ENCODE data around the gene UNC5A. TPM values are rescaled to one million over a fixed set of nuclear protein-coding genes. Genes with fewer than 3 reads are reported as not detected.

UNC5A gene
- total and polyA plus RNA-seq, 7 experiments from 2014 or later, result not detected

- Histone ChIP-seq H3K4me1 (ENCODE audit: control insufficient read depth in 2 of 2, insufficient read depth in 2 of 2, low read length in 2 of 2) (no peaks in the 10 kb centered on the region), H3K4me3 (ENCODE audit: low read length) (no peak overlapping the region), H3K36me3 (ENCODE audit: control insufficient read depth in 2 of 3, insufficient read depth in 3 of 3, low read length in 3 of 3) (peaks cover 0 to 8% (median 0%) of the 10 kb centered on the region in 3 experiments), H3K27ac (ENCODE audit: low read depth, low read length) (no peak overlapping the region), H3K9me3 (ENCODE audit: control insufficient read depth in 2 of 3, low read length in 3 of 3) (no peaks in the 10 kb centered on the region), H3K27me3 (ENCODE audit: control insufficient read depth in 2 of 2, insufficient read depth in 2 of 2, low read length in 2 of 2) (no peaks in the 10 kb centered on the region)
- POLR2A ChIA-PET, result no interaction called here
- peaks cover 7 to 37% (median 11%) of the 10 kb centered on the region in 5 donors for H3K36me3 Mint-ChIP-seq
- no peak overlapping the region for H3K4me3 Mint-ChIP-seq
- H3K27ac Mint-ChIP-seq, result no peak overlapping the region
- peaks cover 0 to 32% (median 6%) of the 10 kb centered on the region in 7 donors for H3K4me1 Mint-ChIP-seq
- intact Hi-C loops (cut with micrococcal nuclease), result no loop called here
- H3K9me3 Mint-ChIP-seq, result peaks cover 0 to 6% (median 0%) of the 10 kb centered on the region in 11 donors
- H3K27me3 Mint-ChIP-seq, result no peaks in the 10 kb centered on the region
- ATAC-seq (no peak), DNase-seq (no peak)
- CTCF ChIA-PET, result no interaction called here
These were observed 112.5 kb downstream of the UNC5A start for GRCh38 chr5:176922817-176923216.

- ATAC-seq (no peak), DNase-seq (no peak)
- CTCF ChIA-PET, result interaction anchor here (0.6 kb wide), 1 partner anchor 450 kb away, joined by 3 read pairs; no protein-coding TSS in a partner anchor
- Histone ChIP-seq H3K4me1 (ENCODE audit: control insufficient read depth in 2 of 2, insufficient read depth in 2 of 2, low read length in 2 of 2) (no peaks in the 10 kb centered on the region), H3K36me3 (ENCODE audit: control insufficient read depth in 2 of 3, insufficient read depth in 3 of 3, low read length in 3 of 3) (peaks cover 0 to 11% (median 0%) of the 10 kb centered on the region in 3 experiments), H3K27me3 (ENCODE audit: control insufficient read depth in 2 of 2, insufficient read depth in 2 of 2, low read length in 2 of 2) (no peaks in the 10 kb centered on the region), H3K4me3 (ENCODE audit: low read length) (no peak overlapping the region), H3K27ac (ENCODE audit: low read depth, low read length) (no peak overlapping the region), H3K9me3 (ENCODE audit: control insufficient read depth in 2 of 3, low read length in 3 of 3) (no peaks in the 10 kb centered on the region)
- intact Hi-C loops (cut with micrococcal nuclease), result no loop called here
- no peak overlapping the region for H3K27ac Mint-ChIP-seq
- H3K9me3 Mint-ChIP-seq, result no peaks in the 10 kb centered on the region
- H3K27me3 Mint-ChIP-seq, result no peaks in the 10 kb centered on the region
- POLR2A ChIA-PET, result interaction anchor here (0.7 kb wide), 1 partner anchor 101 kb away, joined by 3 read pairs; no protein-coding TSS in a partner anchor
- H3K4me1 Mint-ChIP-seq, result peaks cover 3 to 29% (median 20%) of the 10 kb centered on the region in 7 donors
- no peak overlapping the region for H3K4me3 Mint-ChIP-seq
- peaks cover 8 to 43% (median 9%) of the 10 kb centered on the region in 5 donors for H3K36me3 Mint-ChIP-seq
These were observed 117.2 kb downstream of the UNC5A start for GRCh38 chr5:176927562-176927961.

- peak overlapping the region in 1 of 9 donors; percentile 22 for H3K27ac Mint-ChIP-seq
- intact Hi-C loops (cut with micrococcal nuclease), result no loop called here
- ATAC-seq (no peak), DNase-seq (no peak)
- peaks cover 0 to 11% (median 0%) of the 10 kb centered on the region in 3 experiments for H3K36me3 ChIP-seq (ENCODE audit: control insufficient read depth in 2 of 3, insufficient read depth in 3 of 3, low read length in 3 of 3)
- no peak overlapping the region for H3K4me3 ChIP-seq (ENCODE audit: low read length)
- POLR2A ChIA-PET, result no interaction called here
- H3K36me3 Mint-ChIP-seq, result peaks cover 8 to 43% (median 9%) of the 10 kb centered on the region in 5 donors
- H3K4me1 ChIP-seq (ENCODE audit: control insufficient read depth in 2 of 2, insufficient read depth in 2 of 2, low read length in 2 of 2), result no peaks in the 10 kb centered on the region
- H3K9me3 ChIP-seq (ENCODE audit: control insufficient read depth in 2 of 3, low read length in 3 of 3), result no peaks in the 10 kb centered on the region
- no peak overlapping the region for H3K27ac ChIP-seq (ENCODE audit: low read depth, low read length)
- peaks cover 3 to 29% (median 20%) of the 10 kb centered on the region in 7 donors for H3K4me1 Mint-ChIP-seq
- CTCF ChIA-PET, result no interaction called here
- H3K27me3 ChIP-seq (ENCODE audit: control insufficient read depth in 2 of 2, insufficient read depth in 2 of 2, low read length in 2 of 2), result no peaks in the 10 kb centered on the region
- no peaks in the 10 kb centered on the region for H3K27me3 Mint-ChIP-seq
- no peaks in the 10 kb centered on the region for H3K9me3 Mint-ChIP-seq
- H3K4me3 Mint-ChIP-seq, result no peak overlapping the region
These were observed 119.3 kb downstream of the UNC5A start for GRCh38 chr5:176929654-176930053.

Other genes with a start within 250 kb of the UNC5A start
- 1 to 10 TPM in 1 of 5 experiments, under 1 TPM in 3, not detected in 1; 0.08 to 2.3 (median 0.32) TPM for gene GPRIN1, start 200.4 kb upstream of the UNC5A start, total RNA-seq
- gene GPRIN1, start 200.4 kb upstream of the UNC5A start, polyA plus RNA-seq, result not detected
- not detected for gene SNCB, start 180.0 kb upstream of the UNC5A start, total RNA-seq
- gene SNCB, start 180.0 kb upstream of the UNC5A start, polyA plus RNA-seq, result not detected
- not detected for gene EIF4E1B, start 179.9 kb upstream of the UNC5A start, total RNA-seq
- not detected for gene EIF4E1B, start 179.9 kb upstream of the UNC5A start, polyA plus RNA-seq
- 10 to 100 TPM; 16.6 to 47.6 (median 21.1) TPM for gene TSPAN17, start 163.1 kb upstream of the UNC5A start, total RNA-seq
- gene TSPAN17, start 163.1 kb upstream of the UNC5A start, polyA plus RNA-seq, result 10 to 100 TPM; 16.5 to 19.3 TPM
- gene HK3, start 88.8 kb downstream of the UNC5A start, total RNA-seq, result 100 to 1,000 TPM in 1 of 5 experiments, 10 to 100 TPM in 1, 1 to 10 TPM in 2, under 1 TPM in 1; 0.27 to 118 (median 2.6) TPM
- gene HK3, start 88.8 kb downstream of the UNC5A start, polyA plus RNA-seq, result under 1 TPM in 1 of 2 donors, not detected in 1; 0.55 TPM
- gene UIMC1, start 196.2 kb downstream of the UNC5A start, total RNA-seq, result 10 to 100 TPM; 52.9 to 60.8 (median 59.9) TPM
- gene UIMC1, start 196.2 kb downstream of the UNC5A start, polyA plus RNA-seq, result 10 to 100 TPM; 17.5 to 37.0 TPM
- 10 to 100 TPM; 18.1 to 28.2 (median 24.0) TPM for gene ZNF346, start 212.1 kb downstream of the UNC5A start, total RNA-seq
- 10 to 100 TPM; 13.4 to 23.9 TPM for gene ZNF346, start 212.1 kb downstream of the UNC5A start, polyA plus RNA-seq

Measured in naive thymus-derived CD4-positive, alpha-beta T cell (primary cell).